GM21515 (cell line): ENCODE measurements around the gene KLHL17.

ENCODE experiments used
- ATAC-seq: cut with Tn5 transposase; IDR thresholded peaks from one replicate; pipeline ENCODE4 v1.9.1; 2021; ENCODE audit not compliant: unreplicated experiment

Gene KLHL17

GRCh38 chr1:947958-948357 is 12.4 kb upstream of the KLHL17 start:
- ATAC-seq, result no peak

DNA sequence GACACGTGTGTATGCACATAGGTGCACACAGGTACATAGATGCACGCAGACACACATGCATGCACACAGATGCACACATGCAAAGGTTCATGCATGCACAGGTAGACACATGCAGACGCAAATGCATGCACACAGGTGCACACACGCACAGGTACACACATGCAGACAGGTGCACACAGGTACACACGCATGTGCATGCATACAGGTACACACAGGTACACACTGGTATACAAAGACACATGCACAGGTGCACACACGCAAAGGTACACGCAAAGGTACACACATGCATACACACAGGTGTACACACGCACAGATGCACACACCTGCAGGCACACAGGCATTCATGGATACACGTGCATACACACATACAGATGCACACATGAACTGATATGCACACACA is 10.1 kb upstream of the KLHL17 start:
- no peak for ATAC-seq

DNA sequence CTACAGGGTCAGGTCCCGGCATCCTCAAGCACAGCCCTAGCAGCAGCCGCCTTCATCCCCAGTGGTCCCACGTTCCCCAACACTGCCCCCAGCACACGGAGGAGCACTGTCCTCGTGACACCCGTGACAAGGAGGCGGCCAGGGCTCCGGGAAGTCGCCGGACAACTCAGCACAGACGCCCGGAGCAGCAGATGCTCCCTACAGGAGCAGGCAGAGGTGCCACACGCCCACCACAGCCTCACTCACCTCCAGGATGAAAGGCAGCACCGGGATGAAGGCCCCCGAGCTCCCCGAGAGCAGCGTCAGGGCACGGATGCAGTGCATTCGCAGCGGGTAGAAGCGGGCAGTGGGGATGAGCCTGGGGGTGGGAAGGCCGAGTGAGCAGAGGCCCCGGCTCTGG is 9.5 kb upstream of the KLHL17 start:
- ATAC-seq, result no peak

DNA sequence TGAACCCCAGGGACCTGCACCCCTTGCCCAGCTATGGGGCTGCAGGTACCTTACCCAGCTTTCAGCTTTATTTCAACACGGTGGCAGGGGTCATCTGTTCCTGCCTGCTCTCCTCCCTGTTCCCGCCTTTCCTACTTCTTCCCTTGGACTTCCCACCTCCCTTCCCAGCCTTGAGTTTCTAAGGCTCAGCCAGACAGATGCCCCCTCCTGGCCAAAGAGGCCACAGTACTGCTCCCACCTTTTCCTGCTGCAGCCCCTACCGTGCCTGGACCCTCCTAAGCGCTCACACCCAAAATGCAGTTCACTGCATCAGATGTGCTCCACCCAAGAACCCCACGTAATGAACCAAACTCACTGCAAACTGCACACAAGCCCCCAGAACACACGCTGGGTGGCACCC is 9.0 kb upstream of the KLHL17 start:
- no peak for ATAC-seq

DNA sequence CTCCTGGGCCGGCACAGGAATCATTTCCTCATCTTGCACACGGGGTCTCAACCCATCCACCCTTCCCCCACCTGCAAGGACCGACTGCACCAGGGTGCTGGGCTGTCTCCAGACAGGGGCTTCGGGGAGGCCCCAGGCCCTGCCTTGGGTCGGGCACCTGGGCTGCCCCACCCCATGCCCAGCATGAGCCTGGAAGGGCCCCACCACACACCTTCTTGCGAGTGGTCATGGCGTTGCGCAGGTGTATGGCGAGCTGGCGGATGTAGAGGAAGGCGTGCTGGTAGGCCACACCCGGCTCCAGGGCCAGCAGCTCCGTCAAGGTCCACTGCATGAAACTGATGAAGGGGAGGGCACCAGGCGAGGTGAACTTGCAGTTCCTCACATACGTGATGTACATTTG is 8.2 kb upstream of the KLHL17 start:
- ATAC-seq, result no peak

DNA sequence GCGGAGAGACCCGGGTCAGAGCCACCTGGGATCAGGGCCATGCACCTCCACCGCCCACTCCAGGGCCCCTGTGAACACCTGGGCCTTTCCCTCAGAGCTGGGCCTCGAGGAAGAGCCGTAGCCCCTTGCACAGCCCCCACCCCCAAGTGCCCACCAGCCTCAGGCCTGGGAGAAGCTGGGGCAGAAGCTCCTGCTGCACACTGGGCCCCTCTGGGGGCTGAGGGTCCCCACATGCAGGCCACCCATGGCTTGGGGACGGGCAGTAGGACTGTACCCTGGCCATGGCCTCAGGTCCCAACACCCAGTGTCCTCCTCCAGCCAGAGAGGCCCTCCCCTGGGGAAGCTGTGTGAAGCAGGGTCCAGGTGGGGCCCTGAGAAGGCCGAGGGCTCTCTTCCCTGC is 7.8 kb upstream of the KLHL17 start:
- no peak for ATAC-seq

- no peak for ATAC-seq
These were observed 6.7 kb upstream of the KLHL17 start for GRCh38 chr1:953524-954320.

DNA sequence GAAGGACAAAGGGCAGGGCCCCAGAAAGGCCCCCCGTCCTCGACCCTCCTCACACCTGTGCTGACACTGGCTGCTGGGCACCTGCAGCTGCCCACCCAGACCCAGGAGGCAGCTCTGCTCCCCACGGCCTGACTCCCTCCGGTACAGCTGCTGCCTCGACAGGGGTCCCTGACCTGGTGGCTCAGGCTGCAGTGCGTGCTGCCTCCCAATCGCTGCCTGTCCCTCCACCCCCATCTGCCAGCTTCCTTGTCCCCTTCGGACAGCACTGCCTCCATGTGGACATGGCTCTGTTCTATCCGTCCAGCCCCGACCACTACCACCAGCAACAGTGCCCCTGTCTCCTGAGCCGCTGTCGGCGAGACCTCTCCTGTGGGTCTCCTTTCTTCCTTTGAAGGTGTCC is 5.5 kb upstream of the KLHL17 start:
- no peak for ATAC-seq

- ATAC-seq, result no peak
These were observed 4.9 kb upstream of the KLHL17 start for GRCh38 chr1:955474-955873.

- no peak for ATAC-seq
These were observed 3.7 kb upstream of the KLHL17 start for GRCh38 chr1:956636-957035.

DNA sequence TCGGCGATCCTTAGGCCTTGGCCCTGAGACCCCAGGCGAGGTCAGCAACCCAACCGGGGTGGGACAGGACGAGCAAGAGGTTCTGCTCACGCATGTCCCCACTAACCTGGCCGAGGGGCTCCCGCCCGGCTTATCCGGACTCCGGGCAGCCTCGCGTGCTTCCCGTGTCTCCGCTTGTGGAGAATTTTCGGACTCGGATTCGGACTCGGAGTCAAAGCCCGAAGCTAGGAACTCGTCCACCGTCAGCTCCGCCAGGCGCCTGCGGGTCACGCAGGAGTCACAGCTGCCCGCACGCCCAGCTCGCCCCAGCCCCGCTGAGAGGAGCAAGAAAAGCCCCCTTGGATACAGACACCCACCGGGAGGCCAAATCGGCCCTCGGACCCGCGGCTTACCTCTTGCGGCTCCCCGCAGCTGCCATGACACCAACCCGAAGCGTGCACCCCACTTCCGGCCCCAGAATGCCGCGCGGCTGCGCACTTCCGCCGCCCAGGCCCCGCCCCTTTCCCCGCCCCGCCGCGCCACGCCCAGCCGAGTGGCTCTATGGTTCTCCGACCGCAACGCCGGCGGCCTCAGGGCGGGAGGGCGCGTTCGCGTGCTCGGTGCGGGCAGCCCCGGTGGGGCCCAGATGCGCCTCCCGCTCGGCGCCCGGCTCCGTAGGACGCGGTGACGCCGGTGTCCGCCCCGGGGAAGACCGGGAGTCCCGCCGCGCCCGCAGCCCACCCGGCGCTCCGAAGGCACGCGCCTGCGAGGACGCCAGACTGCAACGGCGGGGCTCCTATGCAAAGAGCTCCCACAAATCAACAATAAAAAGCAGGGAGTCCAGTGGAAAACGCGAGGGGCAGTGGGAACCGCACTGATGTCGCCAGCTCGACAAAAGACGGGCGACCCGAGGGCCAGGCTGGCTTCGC is 1.3 kb upstream of the KLHL17 start, which contains the start of gene NOC2L:
NOC2L (minus strand) TSS at position 434 of the 908 bp plus-strand sequence; CDS start at position 418, 16 bp downstream.
- peak; percentile 61 for ATAC-seq

GRCh38 chr1:959731-960362 is 537 bp upstream of the KLHL17 start:
- ATAC-seq, result no peak

- ATAC-seq, result no peak
These were observed 817 bp downstream of the KLHL17 start for GRCh38 chr1:961132-961669.

GRCh38 chr1:962381-963300 is 2.3 kb downstream of the KLHL17 start:
- ATAC-seq, result no peak

- ATAC-seq, result no peak
These were observed 2.9 kb downstream of the KLHL17 start for GRCh38 chr1:963301-963651.

- ATAC-seq, result no peak
These were observed 3.6 kb downstream of the KLHL17 start for GRCh38 chr1:963746-964525.

GRCh38 chr1:964691-965525 is 4.5 kb downstream of the KLHL17 start:
- ATAC-seq, result no peak

DNA sequence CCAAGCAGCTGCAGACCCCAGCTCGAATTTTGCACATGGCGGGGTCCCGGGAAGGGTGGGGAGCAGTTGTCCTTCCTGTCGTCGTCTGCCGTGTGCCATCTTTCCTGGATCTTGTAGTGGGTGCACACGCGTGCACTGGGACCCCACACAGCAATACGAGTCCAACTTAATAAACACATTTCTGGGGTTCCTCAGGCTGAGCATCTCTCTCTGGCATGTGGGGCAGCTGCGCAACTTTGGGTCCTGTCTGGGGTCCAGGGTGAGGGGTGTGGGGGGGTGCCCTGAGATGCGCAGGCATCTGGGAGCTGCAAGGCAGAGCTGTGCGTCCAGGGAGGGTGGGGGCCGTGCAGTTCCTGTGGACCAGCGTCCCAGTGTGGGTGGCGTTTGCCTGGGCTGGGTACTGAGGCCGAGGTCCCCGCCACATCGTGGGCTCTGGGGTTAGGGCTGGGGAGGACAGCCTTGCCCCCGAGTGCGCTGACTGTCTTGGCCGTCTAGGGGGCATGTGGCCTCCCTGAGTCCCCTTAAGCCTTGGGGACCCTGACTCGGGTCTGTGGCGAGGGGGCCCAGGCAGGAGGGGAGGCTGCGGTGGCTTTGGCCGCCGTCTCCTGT is 5.2 kb downstream of the KLHL17 start:
- no peak for ATAC-seq
